ENCODE measurements around the gene SRPX. TPM values are rescaled to one million over a fixed set of nuclear protein-coding genes. Genes with fewer than 3 reads are reported as not detected.

SRPX gene
- total RNA-seq, 1 donor: 76.7 TPM

- H3K36me3 ChIP-seq (ENCODE audit: insufficient read depth, low read length): no peaks in the 10 kb centered on the region
- no peak for TF ChIP-seq CTCF (IDR thresholded peaks at IDR 0.05; ENCODE audit: extremely low read depth, low read depth, low read length)
- peak; percentile 71 for DNase-seq (ENCODE audit: insufficient read length, low spot score, missing footprints)
- H3K79me2 ChIP-seq (ENCODE audit: insufficient read depth, low read length): no peaks in the 10 kb centered on the region
- H3K4me3 ChIP-seq (ENCODE audit: insufficient read depth, low read length): no peak overlapping the region
- H3K4me2 ChIP-seq (ENCODE audit: insufficient read depth, low read length): peak overlapping the region; percentile 44
- H3K27ac ChIP-seq (ENCODE audit: low read depth, low read length): no peak overlapping the region
- no peaks in the 10 kb centered on the region for H4K20me1 ChIP-seq (ENCODE audit: insufficient read depth, low read length)
- no peaks in the 10 kb centered on the region for H3K27me3 ChIP-seq (ENCODE audit: insufficient read depth, low read length)
- no peaks in the 10 kb centered on the region for H3K9me3 ChIP-seq (ENCODE audit: low read depth, low read length)
- peaks cover 6% of the 10 kb centered on the region for H3K4me1 ChIP-seq (ENCODE audit: insufficient read depth, low read length)
- peak overlapping the region; percentile 37 for H2AFZ ChIP-seq (ENCODE audit: low read length)
Observed at GRCh38 chrX:38225093-38225492, 4.4 kb upstream of the SRPX start.

- H4K20me1 ChIP-seq (ENCODE audit: insufficient read depth, low read length): no peaks in the 10 kb centered on the region
- peaks cover 6% of the 10 kb centered on the region for H3K4me1 ChIP-seq (ENCODE audit: insufficient read depth, low read length)
- H2AFZ ChIP-seq (ENCODE audit: low read length): no peak overlapping the region
- no peak overlapping the region for H3K27ac ChIP-seq (ENCODE audit: low read depth, low read length)
- TF ChIP-seq CTCF (IDR thresholded peaks at IDR 0.05; ENCODE audit: extremely low read depth, low read depth, low read length): no peak
- H3K9me3 ChIP-seq (ENCODE audit: low read depth, low read length): no peaks in the 10 kb centered on the region
- H3K79me2 ChIP-seq (ENCODE audit: insufficient read depth, low read length): peaks cover under 1% of the 10 kb centered on the region
- H3K36me3 ChIP-seq (ENCODE audit: insufficient read depth, low read length): no peaks in the 10 kb centered on the region
- H3K4me2 ChIP-seq (ENCODE audit: insufficient read depth, low read length): no peak overlapping the region
- H3K27me3 ChIP-seq (ENCODE audit: insufficient read depth, low read length): no peaks in the 10 kb centered on the region
- DNase-seq (ENCODE audit: insufficient read length, low spot score, missing footprints): no peak
- H3K4me3 ChIP-seq (ENCODE audit: insufficient read depth, low read length): no peak overlapping the region
Observed at GRCh38 chrX:38224160-38224559, 3.5 kb upstream of the SRPX start.

DNA sequence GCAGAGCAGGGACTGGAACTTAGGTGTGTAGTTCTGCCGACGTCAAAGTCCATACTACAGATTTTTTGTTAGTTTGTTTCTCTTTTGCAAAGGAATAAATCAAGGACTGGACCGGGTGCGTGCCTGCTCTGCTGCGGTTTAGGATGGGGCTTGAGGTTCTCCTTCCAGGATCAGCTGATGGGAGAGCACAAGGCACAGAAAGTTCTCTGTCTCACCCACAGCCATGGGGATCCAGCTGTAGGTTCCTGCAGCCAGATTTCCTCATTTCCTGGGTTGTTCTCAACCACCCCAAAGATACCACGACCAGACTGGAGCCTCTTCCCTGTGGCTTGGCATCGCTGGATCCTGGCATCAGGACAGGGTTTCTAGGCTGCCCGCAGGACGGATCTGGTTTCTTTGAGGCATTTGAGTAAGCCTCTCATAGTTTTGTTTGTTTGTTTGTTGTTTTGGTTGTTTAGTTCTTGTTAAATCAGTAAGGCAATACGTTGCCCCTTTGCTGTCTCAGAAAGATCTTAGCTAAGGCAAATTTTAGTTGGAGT, 789 bp upstream of the SRPX start:
- Histone ChIP-seq H2AFZ (ENCODE audit: low read length) (peak overlapping the region; percentile 80), H3K9me3 (ENCODE audit: low read depth, low read length) (no peaks in the 10 kb centered on the region), H3K27ac (ENCODE audit: low read depth, low read length) (no peak overlapping the region), H3K27me3 (ENCODE audit: insufficient read depth, low read length) (no peaks in the 10 kb centered on the region), H3K4me2 (ENCODE audit: insufficient read depth, low read length) (peak overlapping the region; percentile 81), H3K36me3 (ENCODE audit: insufficient read depth, low read length) (no peaks in the 10 kb centered on the region), H3K79me2 (ENCODE audit: insufficient read depth, low read length) (peaks cover 6% of the 10 kb centered on the region), H4K20me1 (ENCODE audit: insufficient read depth, low read length) (no peaks in the 10 kb centered on the region), H3K4me1 (ENCODE audit: insufficient read depth, low read length) (peaks cover 6% of the 10 kb centered on the region), H3K4me3 (ENCODE audit: insufficient read depth, low read length) (peak overlapping the region; percentile 71)
- DNase-seq (ENCODE audit: insufficient read length, low spot score, missing footprints): no peak
- no peak for TF ChIP-seq CTCF (IDR thresholded peaks at IDR 0.05; ENCODE audit: extremely low read depth, low read depth, low read length)

DNA sequence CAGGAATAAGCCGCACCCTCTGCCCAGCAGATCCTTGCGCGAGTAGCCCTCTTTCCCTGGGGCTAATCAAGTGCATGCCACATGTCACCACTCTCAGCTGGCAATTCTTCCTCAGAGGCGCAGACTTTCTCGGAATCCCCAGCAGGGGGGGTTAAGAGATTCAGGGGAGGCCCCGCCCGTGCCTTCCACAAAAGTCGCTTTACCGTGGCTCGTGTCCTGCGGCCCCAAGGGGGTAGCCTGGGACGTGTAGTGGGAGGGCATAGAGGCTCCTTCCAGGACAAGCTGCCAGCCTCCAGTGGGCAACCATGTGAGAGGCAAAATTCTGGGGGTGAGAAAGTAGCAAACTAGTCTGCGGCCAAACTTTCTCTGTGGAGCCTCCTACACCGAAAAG, 652 bp downstream of the SRPX start:
- peak overlapping the region; percentile 80 for H2AFZ ChIP-seq (ENCODE audit: low read length)

More for the DNA sequence above, 652 bp downstream of the SRPX start:
- peaks cover 6% of the 10 kb centered on the region for H3K79me2 ChIP-seq (ENCODE audit: insufficient read depth, low read length)
- peak overlapping the region; percentile 71 for H3K4me3 ChIP-seq (ENCODE audit: insufficient read depth, low read length)
- TF ChIP-seq CTCF (IDR thresholded peaks at IDR 0.05; ENCODE audit: extremely low read depth, low read depth, low read length): peak; percentile 35
- H4K20me1 ChIP-seq (ENCODE audit: insufficient read depth, low read length): no peaks in the 10 kb centered on the region
- H3K4me2 ChIP-seq (ENCODE audit: insufficient read depth, low read length): peak overlapping the region; percentile 81
- no peak overlapping the region for H3K27ac ChIP-seq (ENCODE audit: low read depth, low read length)
- no peak for DNase-seq (ENCODE audit: insufficient read length, low spot score, missing footprints)
- H3K4me1 ChIP-seq (ENCODE audit: insufficient read depth, low read length): peaks cover 15% of the 10 kb centered on the region
- no peaks in the 10 kb centered on the region for H3K27me3 ChIP-seq (ENCODE audit: insufficient read depth, low read length)
- H3K36me3 ChIP-seq (ENCODE audit: insufficient read depth, low read length): no peaks in the 10 kb centered on the region
- no peaks in the 10 kb centered on the region for H3K9me3 ChIP-seq (ENCODE audit: low read depth, low read length)

Data from osteoblast (primary cell).